ENCODE measurements around the gene CHIT1. TPM values are rescaled to one million over a fixed set of nuclear protein-coding genes. Genes with fewer than 3 reads are reported as not detected.

The CHIT1 gene
- total RNA-seq, 1 donor from 2014 or later: not detected

GRCh38 chr1:203171341-203172183, 57.9 kb downstream of the CHIT1 start:
- TF ChIP-seq CTCF (conservative IDR thresholded peaks at IDR 0.05; ENCODE audit: low read depth, low read length): no peak
- no peak for DNase-seq (ENCODE audit: low read depth)
- H3K4me3 ChIP-seq (ENCODE audit: low read depth, low read length): no peak overlapping the region

- DNase-seq (ENCODE audit: low read depth): no peak
- no peak overlapping the region for H3K4me3 ChIP-seq (ENCODE audit: low read depth, low read length)
- no peak for TF ChIP-seq CTCF (conservative IDR thresholded peaks at IDR 0.05; ENCODE audit: low read depth, low read length)
Observed at GRCh38 chr1:203170625-203171330, 58.7 kb downstream of the CHIT1 start.

GRCh38 chr1:203169770-203170520, 59.5 kb downstream of the CHIT1 start:
- TF ChIP-seq CTCF (conservative IDR thresholded peaks at IDR 0.05; ENCODE audit: low read depth, low read length): no peak
- DNase-seq (ENCODE audit: low read depth): no peak
- no peak overlapping the region for H3K4me3 ChIP-seq (ENCODE audit: low read depth, low read length)

GRCh38 chr1:203168991-203169390, 60.5 kb downstream of the CHIT1 start:
- no peak for TF ChIP-seq CTCF (conservative IDR thresholded peaks at IDR 0.05; ENCODE audit: low read depth, low read length)
- DNase-seq (ENCODE audit: low read depth): no peak
- H3K4me3 ChIP-seq (ENCODE audit: low read depth, low read length): no peak overlapping the region

- no peak for DNase-seq (ENCODE audit: low read depth)
- no peak overlapping the region for H3K4me3 ChIP-seq (ENCODE audit: low read depth, low read length)
- no peak for TF ChIP-seq CTCF (conservative IDR thresholded peaks at IDR 0.05; ENCODE audit: low read depth, low read length)
Observed at GRCh38 chr1:203168256-203168786, 61.2 kb downstream of the CHIT1 start.

- no peak for DNase-seq (ENCODE audit: low read depth)
- H3K4me3 ChIP-seq (ENCODE audit: low read depth, low read length): no peak overlapping the region
- no peak for TF ChIP-seq CTCF (conservative IDR thresholded peaks at IDR 0.05; ENCODE audit: low read depth, low read length)
Observed at GRCh38 chr1:203167913-203168200, 61.6 kb downstream of the CHIT1 start.

Measured in epithelial cell of proximal tubule (primary cell).